WI38 (cell line): ENCODE data around the gene GDI1.

Source experiments
- H3K4me3 ChIP-seq: 2 replicates; pipeline ENCODE4 v1.5.1; 2011; ENCODE audit warnings: low read depth, mild to moderate bottlenecking, control low read depth, low read length
- CTCF ChIP-seq: IDR thresholded peaks from 2 replicates; pipeline ENCODE4 v1.5.1; 2012; ENCODE audit warnings: low read depth, mild to moderate bottlenecking, control low read depth, low read length

The GDI1 gene

GRCh38 chrX:154450312-154450711 lies 13.4 kb downstream of the GDI1 start:
- no peak overlapping the region for H3K4me3 ChIP-seq

GRCh38 chrX:154452823-154453222 lies 15.9 kb downstream of the GDI1 start:
- TF ChIP-seq CTCF: no peak
- H3K4me3 ChIP-seq: no peak overlapping the region

More at GRCh38 chrX:154450312-154450711, 13.4 kb downstream of the GDI1 start:
- no peak for TF ChIP-seq CTCF

- peak overlapping the region; percentile 50 for H3K4me3 ChIP-seq
Measured at GRCh38 chrX:154457491-154458115, 20.6 kb downstream of the GDI1 start.

GRCh38 chrX:154458116-154458953 lies 21.4 kb downstream of the GDI1 start, which contains the start of gene PLXNA3:
PLXNA3 (plus strand) TSS chrX:154458281; CDS start chrX:154460184, 1,903 bp downstream.
- no peak for TF ChIP-seq CTCF
- H3K4me3 ChIP-seq: peak within 1 kb of the TSS; percentile 76

More at GRCh38 chrX:154457491-154458115, 20.6 kb downstream of the GDI1 start:
- no peak for TF ChIP-seq CTCF

- peak overlapping the region; percentile 76 for H3K4me3 ChIP-seq
- TF ChIP-seq CTCF: no peak
Measured at GRCh38 chrX:154458954-154459778, 22.2 kb downstream of the GDI1 start.

GRCh38 chrX:154459832-154460231 lies 22.9 kb downstream of the GDI1 start:
- no peak for TF ChIP-seq CTCF
- peak overlapping the region; percentile 76 for H3K4me3 ChIP-seq
